ENCODE results near the gene CCDC83.
"Not testable (repeated sequence)": the region's sequence is repeated elsewhere in the genome, so short reads cannot be mapped to it uniquely, and the experiment has no call there.

The CCDC83 gene

GRCh38 chr11:85840932-85841331 is 14.3 kb upstream of the CCDC83 start:
- DNase-seq, result not testable (repeated sequence)

GRCh38 chr11:85843929-85844328 is 11.3 kb upstream of the CCDC83 start:
- no peak for DNase-seq

- DNase-seq, result no peak
These were observed 10.6 kb upstream of the CCDC83 start for GRCh38 chr11:85844439-85845123.

- no peak for DNase-seq
These were observed 10.0 kb upstream of the CCDC83 start for GRCh38 chr11:85845124-85845631.

- DNase-seq, result no peak
These were observed 7.7 kb upstream of the CCDC83 start for GRCh38 chr11:85847436-85847835.

- no peak for DNase-seq
These were observed 7.2 kb upstream of the CCDC83 start for GRCh38 chr11:85848006-85848405.

- no peak for DNase-seq
These were observed 6.6 kb upstream of the CCDC83 start for GRCh38 chr11:85848556-85848955.

- DNase-seq, result not testable (repeated sequence)
These were observed 2.4 kb upstream of the CCDC83 start for GRCh38 chr11:85852754-85853153.

GRCh38 chr11:85853541-85853940 is 1.6 kb upstream of the CCDC83 start:
- not testable (repeated sequence) for DNase-seq

GRCh38 chr11:85854212-85854556 is 999 bp upstream of the CCDC83 start:
- no peak for DNase-seq

GRCh38 chr11:85854557-85855340 is 434 bp upstream of the CCDC83 start:
- DNase-seq, result peak; percentile 81 to 88

GRCh38 chr11:85857098-85857497 is 1.9 kb downstream of the CCDC83 start:
- DNase-seq, result no peak

- DNase-seq, result not testable (repeated sequence)
These were observed 4.4 kb downstream of the CCDC83 start for GRCh38 chr11:85859541-85859940.

- no peak for DNase-seq
These were observed 8.7 kb downstream of the CCDC83 start for GRCh38 chr11:85863855-85864254.

- DNase-seq, result no peak
These were observed 11.1 kb downstream of the CCDC83 start for GRCh38 chr11:85866137-85866827.

GRCh38 chr11:85867751-85868150 is 12.6 kb downstream of the CCDC83 start:
- no peak for DNase-seq

- no peak for DNase-seq
These were observed 14.6 kb downstream of the CCDC83 start for GRCh38 chr11:85869781-85870180.

- DNase-seq, result no peak
These were observed 19.1 kb downstream of the CCDC83 start for GRCh38 chr11:85874265-85874664.

GRCh38 chr11:85875505-85875904 is 20.3 kb downstream of the CCDC83 start:
- DNase-seq, result no peak

- no peak for DNase-seq
These were observed 29.4 kb downstream of the CCDC83 start for GRCh38 chr11:85884581-85885021.

GRCh38 chr11:85886089-85887056 is 31.2 kb downstream of the CCDC83 start:
- no peak for DNase-seq

- DNase-seq, result no peak
These were observed 33.9 kb downstream of the CCDC83 start for GRCh38 chr11:85889108-85889507.

Data from activated CD4-positive, alpha-beta T cell treated with anti-CD3 and anti-CD28 coated beads for 4 hours (primary cell).